ENCODE measurements around the gene BTAF1.
"Not testable (repeated sequence)": the region's sequence is repeated elsewhere in the genome, so short reads cannot be mapped to it uniquely, and the experiment has no call there.

BTAF1 gene

GRCh38 chr10:91884536-91884935 is 39.0 kb upstream of the BTAF1 start:
- in situ Hi-C loops (cut with MboI; ENCODE audit: low pct_unique_long_range_greater_than_20kb, low sequenced_read_pairs, unreplicated experiment): no loop called here
- TF ChIP-seq CTCF (IDR thresholded peaks at IDR 0.05; ENCODE audit: extremely low read depth, insufficient read depth, missing control alignments): no peak
- DNase-seq (ENCODE audit: low spot score): no peak

DNA sequence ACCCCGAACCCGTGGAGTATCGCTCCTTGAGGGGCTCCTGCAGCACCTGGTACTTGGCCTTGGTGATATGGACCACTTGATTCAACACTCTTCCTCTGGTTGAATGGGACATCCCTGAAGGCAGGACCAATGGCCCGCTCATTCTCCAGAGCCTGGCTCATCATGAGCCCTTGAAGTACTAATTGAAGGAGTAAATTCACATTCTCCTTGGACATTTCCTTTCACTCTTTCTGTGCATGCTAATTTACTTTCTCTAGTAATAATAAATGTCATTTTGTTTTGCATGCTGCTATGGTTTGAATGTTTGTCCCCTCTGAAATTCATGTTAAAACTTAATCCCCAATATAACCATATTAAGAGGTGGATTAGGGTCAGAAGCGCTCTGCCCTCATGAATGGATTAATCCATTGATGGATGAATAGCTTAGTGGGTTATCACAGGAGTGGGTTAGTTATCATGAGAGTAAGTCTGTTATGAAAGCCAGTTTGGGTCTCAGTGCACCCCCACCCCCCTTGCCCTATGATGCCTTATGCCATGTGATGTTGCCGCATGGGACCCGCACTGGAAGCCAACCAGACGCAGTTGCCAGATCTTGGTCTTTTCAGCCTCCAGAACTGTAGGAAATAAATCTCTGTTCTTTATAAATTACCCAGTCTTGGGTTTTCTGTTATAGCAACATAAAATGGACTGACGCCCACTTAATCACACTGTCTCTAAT is 38.0 kb upstream of the BTAF1 start:
- no peak for TF ChIP-seq CTCF (IDR thresholded peaks at IDR 0.05; ENCODE audit: extremely low read depth, insufficient read depth, missing control alignments)
- no peak for DNase-seq (ENCODE audit: low spot score)
- in situ Hi-C loops (cut with MboI; ENCODE audit: low pct_unique_long_range_greater_than_20kb, low sequenced_read_pairs, unreplicated experiment): no loop called here

DNA sequence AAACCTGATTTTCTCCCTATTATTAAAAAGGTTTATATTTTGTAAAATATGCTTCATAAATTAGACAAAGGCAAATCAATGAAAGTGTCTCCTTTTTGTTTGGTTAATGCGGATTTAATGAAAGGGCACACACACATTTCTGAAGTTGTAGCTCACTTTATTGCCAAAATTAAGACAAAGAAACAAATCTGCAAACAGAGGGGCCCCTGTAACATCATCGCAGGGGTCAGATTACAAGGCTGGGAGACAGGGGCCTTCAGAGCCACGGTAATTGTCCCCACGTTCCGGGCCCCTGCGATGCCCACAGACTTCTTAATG is 36.7 kb upstream of the BTAF1 start:
- in situ Hi-C loops (cut with MboI; ENCODE audit: low pct_unique_long_range_greater_than_20kb, low sequenced_read_pairs, unreplicated experiment): no loop called here
- TF ChIP-seq CTCF (IDR thresholded peaks at IDR 0.05; ENCODE audit: extremely low read depth, insufficient read depth, missing control alignments): no peak
- no peak for DNase-seq (ENCODE audit: low spot score)

DNA sequence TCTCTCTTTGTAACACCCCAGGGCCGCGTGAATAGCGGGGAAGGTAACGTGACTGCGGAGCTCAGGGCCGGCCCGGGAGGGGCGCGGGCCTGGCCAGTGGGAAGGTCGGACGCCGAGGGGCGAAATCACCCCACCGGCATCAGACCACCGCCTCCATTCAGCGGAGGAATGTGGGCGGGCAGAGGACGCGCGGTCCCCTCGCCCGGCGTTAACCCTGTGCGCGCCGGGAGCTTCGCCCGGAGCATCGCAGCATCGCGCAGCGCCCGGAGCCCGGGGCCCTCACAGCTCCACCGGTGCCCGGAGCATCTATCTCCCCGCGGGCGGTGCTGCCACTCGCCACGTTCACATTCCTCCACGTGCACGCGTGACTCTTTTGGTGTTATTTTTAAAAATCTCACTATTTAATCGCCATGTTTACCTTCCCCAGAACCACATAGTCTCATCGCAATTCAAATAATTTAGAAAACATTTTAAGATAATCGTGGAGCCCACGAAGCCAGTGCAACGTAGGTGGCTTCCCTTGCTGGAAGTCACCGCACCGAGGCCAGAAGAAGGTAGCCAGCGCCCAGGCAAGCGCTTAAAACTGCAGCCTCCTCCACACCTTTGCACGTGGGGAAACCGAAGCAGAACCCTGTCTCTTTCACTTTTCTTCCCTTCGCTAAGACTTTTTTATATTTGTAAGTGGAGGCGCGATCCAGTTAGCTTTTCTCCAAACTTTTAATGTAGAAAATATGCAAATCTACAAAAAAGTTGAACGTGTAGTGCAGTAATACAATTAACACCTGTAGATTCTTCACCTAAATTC is 36.1 kb upstream of the BTAF1 start:
- TF ChIP-seq CTCF (IDR thresholded peaks at IDR 0.05; ENCODE audit: extremely low read depth, insufficient read depth, missing control alignments): no peak
- in situ Hi-C loops (cut with MboI; ENCODE audit: low pct_unique_long_range_greater_than_20kb, low sequenced_read_pairs, unreplicated experiment): no loop called here
- DNase-seq (ENCODE audit: low spot score): peak; percentile 67

GRCh38 chr10:91891125-91892001 is 32.2 kb upstream of the BTAF1 start:
- no peak for DNase-seq (ENCODE audit: low spot score)
- no peak for TF ChIP-seq CTCF (IDR thresholded peaks at IDR 0.05; ENCODE audit: extremely low read depth, insufficient read depth, missing control alignments)
- in situ Hi-C loops (cut with MboI; ENCODE audit: low pct_unique_long_range_greater_than_20kb, low sequenced_read_pairs, unreplicated experiment): no loop called here

GRCh38 chr10:91893051-91893450 is 30.5 kb upstream of the BTAF1 start:
- in situ Hi-C loops (cut with MboI; ENCODE audit: low pct_unique_long_range_greater_than_20kb, low sequenced_read_pairs, unreplicated experiment): no loop called here
- TF ChIP-seq CTCF (IDR thresholded peaks at IDR 0.05; ENCODE audit: extremely low read depth, insufficient read depth, missing control alignments): no peak
- no peak for DNase-seq (ENCODE audit: low spot score)

DNA sequence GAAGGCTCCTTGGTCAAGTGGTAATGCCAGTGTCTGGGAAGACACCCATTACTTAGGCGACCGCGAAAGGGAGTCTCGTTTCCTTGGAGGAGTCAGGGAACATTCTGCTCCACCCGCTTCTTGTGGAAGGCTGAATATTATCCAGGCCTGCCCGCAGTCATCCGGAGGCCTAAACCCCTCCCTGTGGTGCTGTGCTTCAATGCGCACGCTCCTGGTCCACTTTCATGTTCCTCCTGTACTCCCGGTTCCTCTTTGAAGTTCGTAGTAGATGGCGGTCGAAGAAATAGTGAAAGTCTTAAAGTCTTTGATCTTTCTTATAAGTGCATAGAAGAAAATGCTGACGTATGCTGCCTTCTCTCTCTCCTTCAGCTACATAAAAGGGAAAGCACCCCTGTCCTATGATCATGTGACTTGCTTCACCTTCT is 29.3 kb upstream of the BTAF1 start:
- DNase-seq (ENCODE audit: low spot score); in situ Hi-C loops (cut with MboI; ENCODE audit: low pct_unique_long_range_greater_than_20kb, low sequenced_read_pairs, unreplicated experiment): not testable (repeated sequence)
